HepG2 (cell line): ENCODE results near the gene PIK3CB. TPM values are rescaled to one million over a fixed set of nuclear protein-coding genes. Genes with fewer than 3 reads are reported as not detected.

Experiments used
- BRD4 ChIP-seq: sonication (generic); formaldehyde crosslinking; IDR thresholded peaks from 2 replicates; pipeline ENCODE4 v1.4.0; 2020; ENCODE audit warnings: missing genetic modification reagents
- DR1 ChIP-seq: sonication (generic); formaldehyde crosslinking; IDR thresholded peaks from 2 replicates; pipeline ENCODE4 v1.8.0; 2021; ENCODE audit warnings: mild to moderate bottlenecking, missing genetic modification reagents, inconsistent platforms
- GPBP1L1 ChIP-seq: sonication (generic); formaldehyde crosslinking; IDR thresholded peaks from 2 replicates; pipeline ENCODE4 v1.5.0; 2020; ENCODE audit warnings: mild to moderate bottlenecking, missing genetic modification reagents
- HOMEZ ChIP-seq: IDR thresholded peaks from 2 replicates; pipeline ENCODE4 v1.6.1; 2016; ENCODE audit warnings: low read depth
- NAIF1 ChIP-seq: sonication (generic); formaldehyde crosslinking; IDR thresholded peaks from 2 replicates; pipeline ENCODE4 v1.5.0; 2020; ENCODE audit warnings: mild to moderate bottlenecking, missing genetic modification reagents, borderline replicate concordance
- RAD51 ChIP-seq: fragments of 450-650 bp; IDR thresholded peaks from 2 replicates; pipeline ENCODE4 v1.6.1; 2016; ENCODE audit warnings: borderline replicate concordance
- RERE ChIP-seq: IDR thresholded peaks from 2 replicates; pipeline ENCODE4 v1.6.1; 2016; ENCODE audit warnings: low read depth, missing genetic modification reagents, missing compliant biosample characterization
- THAP8 ChIP-seq: sonication (generic); formaldehyde crosslinking; IDR thresholded peaks from 2 replicates; pipeline ENCODE4 v1.5.1; 2020; ENCODE audit warnings: missing genetic modification reagents, mild to moderate bottlenecking, borderline replicate concordance
- ZFAT ChIP-seq: sonication (generic); formaldehyde crosslinking; conservative IDR thresholded peaks from 2 replicates; pipeline ENCODE4 v1.8.1; 2023; ENCODE audit warnings: missing genetic modification reagents, inconsistent platforms
- ZNF280B ChIP-seq: sonication (generic); formaldehyde crosslinking; IDR thresholded peaks from 2 replicates; pipeline ENCODE4 v1.5.0; 2020; ENCODE audit warnings: missing genetic modification reagents, mild to moderate bottlenecking, borderline replicate concordance
- ZNF329 ChIP-seq: sonication (generic); formaldehyde crosslinking; IDR thresholded peaks from 2 replicates; pipeline ENCODE4 v1.9.0; 2021; ENCODE audit warnings: low read depth, mild to moderate bottlenecking, missing genetic modification reagents
- ZNF414 ChIP-seq: sonication (generic); formaldehyde crosslinking; IDR thresholded peaks from 2 replicates; pipeline ENCODE4 v1.5.0; 2020; ENCODE audit warnings: missing genetic modification reagents
- ZNF660 ChIP-seq: sonication (generic); formaldehyde crosslinking; IDR thresholded peaks from 2 replicates; pipeline ENCODE4 v1.5.1; 2020; ENCODE audit warnings: mild to moderate bottlenecking, low read depth, missing genetic modification reagents, borderline replicate concordance
- ZNF770 ChIP-seq: sonication (generic); formaldehyde crosslinking; IDR thresholded peaks from 2 replicates; pipeline ENCODE4 v1.5.0; 2020; ENCODE audit warnings: mild to moderate bottlenecking, missing genetic modification reagents
- polyA plus RNA-seq, 8 experiments: library from polyadenylated mRNA; depleted of rRNA in 3 of 8; stranded (reverse) in 7 of 8; unstranded in 1 of 8; fragments of >200 nt; fragmentation: Illumina TruSeq in 4 of 8; extraction: Trizol in 4 of 8; gene quantifications; 2 replicates each; pipeline versions ENCODE4 v1.2.1 to v1.2.3, GENCODE V29; 2011 to 2016; ENCODE audit warnings: low read depth in 4 of 8, missing spikeins in 1 of 8, mixed read lengths in 1 of 8; ENCODE audit not compliant: insufficient read depth in 1 of 8
- total RNA-seq, 5 experiments: library from RNA; depleted of rRNA; stranded (reverse); fragments of >200 nt; fragmentation: Illumina TruSeq; extraction: Trizol; gene quantifications; 2 replicates each; pipeline ENCODE4 v1.2.3, GENCODE V29; 2016; ENCODE audit warnings: low read depth in 1 of 5

Gene PIK3CB
- total and polyA plus RNA-seq, 2 of the 13 experiments (the other 11 are each of a cell fraction or from before 2014, with no cell fraction given), result 6.6 to 18.7 TPM

GRCh38 chr3:138833899-138834595 lies 681 bp downstream of the PIK3CB start (continued):
- TF ChIP-seq ZNF280B (CRISPR knock-in tag), result 0 out of 2 replicates have a peak, but pooled peaks have one; percentile 27
- no peak for TF ChIP-seq ZFAT (CRISPR knock-in tag)
- TF ChIP-seq GPBP1L1 (CRISPR knock-in tag), result no peak
- TF ChIP-seq ZNF414 (CRISPR knock-in tag), result 0 out of 2 replicates have a peak, but pooled peaks have one; percentile 26
- TF ChIP-seq RAD51, result no peak
- 0 out of 2 replicates have a peak, but pooled peaks have one; percentile 7 for TF ChIP-seq RERE (CRISPR knock-in tag)
- no peak for TF ChIP-seq NAIF1
- no peak for TF ChIP-seq ZNF770 (CRISPR knock-in tag)
- TF ChIP-seq ZNF660 (CRISPR knock-in tag), result no peak
- no peak for TF ChIP-seq BRD4 (CRISPR knock-in tag)
- TF ChIP-seq ZNF329, result no peak
- no peak; the same call in 1 of the 2 replicates for TF ChIP-seq THAP8 (CRISPR knock-in tag)
- no peak for TF ChIP-seq HOMEZ (CRISPR knock-in tag)
- no peak for TF ChIP-seq DR1 (CRISPR knock-in tag)
